A172 (cell line): ENCODE measurements around the gene GPR183. TPM values are rescaled to one million over a fixed set of nuclear protein-coding genes. Genes with fewer than 3 reads are reported as not detected.
A peak's percentile ranks its signal among the peaks of the same experiment; 100 is the strongest.

Experiments
- DNase-seq: peaks from one replicate; pipeline ENCODE4 v3.0.0-alpha.2; 2015; ENCODE audit warnings: low spot score
- total RNA-seq: library from RNA; depleted of rRNA; stranded (reverse); fragments of >200 nt; shearing (Covaris generic); gene quantifications from 2 replicates; pipeline ENCODE4 v1.2.3, GENCODE V29; 2014; rRNA removed

Gene GPR183
- total RNA-seq, result not detected in 2 replicates

- no peak for DNase-seq
Observed at GRCh38 chr13:99307247-99307646, at the start of gene GPR183. TSS of gene GPR183 (minus strand) at chr13:99307399. CDS start at chr13:99296145, 11,254 bp downstream.

GRCh38 chr13:99356262-99357091, 49.3 kb upstream of the GPR183 start:
- DNase-seq, result peak; percentile 78

- no peak for DNase-seq
Observed at GRCh38 chr13:99356012-99356261, 48.7 kb upstream of the GPR183 start.

- no peak for DNase-seq
Observed at GRCh38 chr13:99355267-99356011, 48.2 kb upstream of the GPR183 start.

- DNase-seq, result no peak
Observed at GRCh38 chr13:99354371-99354951, 47.3 kb upstream of the GPR183 start.

GRCh38 chr13:99353836-99354235, 46.6 kb upstream of the GPR183 start:
- peak; percentile 21 for DNase-seq

GRCh38 chr13:99353246-99353600, 46.0 kb upstream of the GPR183 start:
- no peak for DNase-seq

GRCh38 chr13:99352351-99353245, 45.4 kb upstream of the GPR183 start:
- no peak for DNase-seq

GRCh38 chr13:99351772-99352171, 44.6 kb upstream of the GPR183 start:
- DNase-seq, result no peak

- no peak for DNase-seq
Observed at GRCh38 chr13:99350191-99350590, 43.0 kb upstream of the GPR183 start.

GRCh38 chr13:99347911-99348451, 40.8 kb upstream of the GPR183 start:
- DNase-seq, result no peak

- DNase-seq, result no peak
Observed at GRCh38 chr13:99347335-99347878, 40.2 kb upstream of the GPR183 start.

- no peak for DNase-seq
Observed at GRCh38 chr13:99346335-99347042, 39.3 kb upstream of the GPR183 start.

GRCh38 chr13:99345345-99345744, 38.1 kb upstream of the GPR183 start:
- DNase-seq, result no peak

GRCh38 chr13:99344610-99345208, 37.5 kb upstream of the GPR183 start:
- DNase-seq, result no peak

GRCh38 chr13:99342723-99343315, 35.6 kb upstream of the GPR183 start:
- DNase-seq, result no peak

- no peak for DNase-seq
Observed at GRCh38 chr13:99341969-99342722, 34.9 kb upstream of the GPR183 start.

- no peak for DNase-seq
Observed at GRCh38 chr13:99340638-99341037, 33.4 kb upstream of the GPR183 start.

GRCh38 chr13:99339736-99340397, 32.7 kb upstream of the GPR183 start:
- no peak for DNase-seq
